GM12878 (cell line): ENCODE data around the gene INHBC. TPM values are rescaled to one million over a fixed set of nuclear protein-coding genes. Genes with fewer than 3 reads are reported as not detected.
"Not testable (repeated sequence)": the region's sequence is repeated elsewhere in the genome, so short reads cannot be mapped to it uniquely, and the experiment has no call there.

ENCODE experiments used
- ATAC-seq: fragments of 200-7000 bp; cut with Tn5 transposase; 3 replicates; pipeline ENCODE4 v1.9.1; 2020; ENCODE audit warnings: mild to moderate bottlenecking, moderate library complexity
- BruUV-seq: library from RNA; stranded (reverse); fragments of 400-500 nt; replicated peaks from 2 replicates; lab custom pipeline; 2021; lab: Mats Ljungman, UMichigan
- CTCF ChIA-PET: fragments of 300-600 bp; sonication (Branson Sonifier 250); formaldehyde crosslinking; extraction: SDS; loops from one replicate; lab custom pipeline; 2021; ENCODE audit warnings: inconsistent platforms; lab: Yijun Ruan, JAX
- POLR2A ChIA-PET: fragments of 350-600 bp; formaldehyde crosslinking; extraction: SDS; loops from one replicate; lab custom pipeline; 2021; ENCODE audit warnings: inconsistent platforms; lab: Charles Lee
- RAD21 ChIA-PET: fragments of 300-600 bp; sonication (Branson Sonifier 250); formaldehyde crosslinking; loops from one replicate; lab custom pipeline; 2023; ENCODE audit warnings: antibody characterized with exemption; ENCODE audit not compliant: unreplicated experiment; lab: Charles Lee
- SMC1A ChIA-PET: fragments of 300-600 bp; sonication (Branson Sonifier 250); formaldehyde crosslinking; loops from one replicate; lab custom pipeline; 2023; ENCODE audit not compliant: unreplicated experiment, uncharacterized antibody; lab: Charles Lee
- DNase-seq: peaks from one replicate; pipeline ENCODE4 v3.0.0-alpha.2; 2011; ENCODE audit warnings: low read depth, low spot score
- FAIRE-seq: peaks from 3 replicates; lab custom pipeline; 2011; peaks lifted over from hg19 to GRCh38; lab: Jason Lieb, UNC
- H2AFZ ChIP-seq: 2 replicates; pipeline ENCODE4 v1.6.0; 2011; ENCODE audit warnings: low read depth, low read length, control low read depth; ENCODE audit not compliant: control insufficient read depth
- H3K27ac ChIP-seq: 2 replicates; pipeline ENCODE4 v1.5.1; 2011; ENCODE audit warnings: control low read depth; ENCODE audit not compliant: control insufficient read depth, insufficient read depth
- H3K27me3 ChIP-seq, 2 experiments: replicated peaks in 1 of 2; 2 replicates each; pipeline versions ENCODE4 v1.6.0 to v1.6.1; 2011; ENCODE audit warnings: low read length in 1 of 2; ENCODE audit not compliant: control insufficient read depth in 2 of 2, insufficient read depth in 2 of 2
- H3K36me3 ChIP-seq, 2 experiments: 2 replicates each; pipeline ENCODE4 v1.5.1; 2011; ENCODE audit warnings: low read length in 1 of 2; ENCODE audit not compliant: control insufficient read depth in 2 of 2, insufficient read depth in 2 of 2
- H3K4me1 ChIP-seq: 2 replicates; pipeline ENCODE4 v1.6.1; 2011; ENCODE audit warnings: mild to moderate bottlenecking, low read length, moderate library complexity, mixed read lengths; ENCODE audit not compliant: control insufficient read depth, insufficient read depth
- H3K4me2 ChIP-seq: 2 replicates; pipeline ENCODE4 v1.6.0; 2011; ENCODE audit warnings: control low read depth; ENCODE audit not compliant: control insufficient read depth, insufficient read depth
- H3K4me3 ChIP-seq: fragments of 200-600 bp; sonication (generic); 2 replicates; pipeline ENCODE4 v1.5.1; 2016
- H3K79me2 ChIP-seq: 2 replicates; pipeline ENCODE4 v1.6.0; 2011; ENCODE audit warnings: low read length; ENCODE audit not compliant: control insufficient read depth, insufficient read depth
- H3K9ac ChIP-seq: 2 replicates; pipeline ENCODE4 v1.8.0; 2011; ENCODE audit warnings: low read length, control low read depth, mixed read lengths; ENCODE audit not compliant: control insufficient read depth, insufficient read depth
- H3K9me3 ChIP-seq: replicated peaks from 3 replicates; pipeline ENCODE4 v1.5.1; 2011; ENCODE audit warnings: mild to moderate bottlenecking, low read length; ENCODE audit not compliant: control insufficient read depth, insufficient read depth
- H4K20me1 ChIP-seq: 2 replicates; pipeline ENCODE4 v1.6.0; 2011; ENCODE audit not compliant: control insufficient read depth, insufficient read depth
- CREM ChIP-seq: IDR thresholded peaks from 2 replicates; pipeline ENCODE4 v1.6.1; 2014; ENCODE audit warnings: antibody characterized with exemption, low read depth
- DPF2 ChIP-seq: fragments of 450-650 bp; IDR thresholded peaks from 2 replicates; pipeline ENCODE4 v1.6.1; 2017; ENCODE audit warnings: mild to moderate bottlenecking
- HDAC2 ChIP-seq: fragments of 200-600 bp; sonication (generic); IDR thresholded peaks from 2 replicates; pipeline ENCODE4 v1.6.1; 2017
- IRF4 ChIP-seq: IDR thresholded peaks from 2 replicates; pipeline ENCODE4 v1.6.1; 2011; ENCODE audit warnings: low read depth, low read length
- KLF5 ChIP-seq: fragments of 450-650 bp; IDR thresholded peaks from 2 replicates; pipeline ENCODE4 v1.6.1; 2014; ENCODE audit warnings: mild to moderate bottlenecking; ENCODE audit not compliant: partially characterized antibody
- LARP7 ChIP-seq: fragments of 450-650 bp; IDR thresholded peaks from 2 replicates; pipeline ENCODE4 v1.6.1; 2017; ENCODE audit warnings: mild to moderate bottlenecking
- NFXL1 ChIP-seq: fragments of 450-650 bp; IDR thresholded peaks from 2 replicates; pipeline ENCODE4 v1.6.1; 2017; ENCODE audit warnings: antibody characterized with exemption, mild to moderate bottlenecking, borderline replicate concordance
- PBX3 ChIP-seq: IDR thresholded peaks from 2 replicates; pipeline ENCODE4 v1.6.1; 2011; ENCODE audit warnings: mild to moderate bottlenecking, low read depth, low read length, moderate library complexity; ENCODE audit not compliant: insufficient replicate concordance
- POLR2A ChIP-seq: IDR thresholded peaks from 2 replicates; pipeline ENCODE4 v1.6.1; 2011; ENCODE audit warnings: low read depth, mild to moderate bottlenecking, low read length
- RCOR1 ChIP-seq: conservative IDR thresholded peaks from 2 replicates; pipeline ENCODE4 v1.6.1; 2012; ENCODE audit warnings: low read depth, low read length, improper control_type of control experiment
- SMARCA5 ChIP-seq: fragments of 450-650 bp; IDR thresholded peaks from 2 replicates; pipeline ENCODE4 v1.6.1; 2017; ENCODE audit warnings: mild to moderate bottlenecking
- SMC3 ChIP-seq: IDR thresholded peaks from 2 replicates; pipeline ENCODE4 v1.6.1; 2011; ENCODE audit warnings: low read length, improper control_type of control experiment, borderline replicate concordance
- TCF12 ChIP-seq: IDR thresholded peaks from 2 replicates; pipeline ENCODE4 v1.6.1; 2011; ENCODE audit warnings: low read depth, mild to moderate bottlenecking, low read length
- USF1 ChIP-seq: IDR thresholded peaks from 2 replicates; pipeline ENCODE4 v1.6.1; 2011; ENCODE audit warnings: borderline replicate concordance, low read depth, mild to moderate bottlenecking, moderate library complexity, mixed read lengths, low read length; ENCODE audit not compliant: insufficient read depth; ENCODE audit errors: extremely low read length
- ZNF274 ChIP-seq: IDR thresholded peaks from one replicate; pipeline ENCODE4 v1.8.0; 2011; ENCODE audit not compliant: insufficient read length, insufficient read depth
- WGBS: methylation state at CpG from one replicate; pipeline ENCODE4 v1.1.6; 2016; ENCODE audit warnings: low lambda C conversion rate; ENCODE audit not compliant: insufficient replicate concordance, insufficient coverage; ENCODE audit errors: missing lambda C conversion rate; 5-methylcytosine and 5-hydroxymethylcytosine counted together
- in situ Hi-C: fragments of 300-500 bp; cut with MboI; formaldehyde crosslinking; loops from 9 replicates; pipeline ENCODE4 v1.14.3; 2018; ENCODE audit warnings: mixed read lengths
- intact Hi-C: fragments of 100-400 bp; cut with micrococcal nuclease; formaldehyde crosslinking; loops from one replicate; pipeline ENCODE4 v1.14.2; 2022; ENCODE audit not compliant: unreplicated experiment
- polyA plus RNA-seq, 11 experiments: library from polyadenylated mRNA; depleted of rRNA in 4 of 11; unstranded in 6 of 11; stranded (reverse) in 5 of 11; fragments of >200 nt; fragmentation: Nextera tagmentation in 4 of 11; fragmentation: Illumina TruSeq in 1 of 11; extraction: Ambion mirVana in 4 of 11; extraction: Trizol in 1 of 11; gene quantifications; 1 replicate in 1 of 11; 2 replicates in 10 of 11; pipeline versions ENCODE4 v1.2.1 to v1.2.3, GENCODE V29; 2011 to 2016; ENCODE audit warnings: inconsistent platforms in 2 of 11, missing spikeins in 2 of 11, low read depth in 1 of 11
- total RNA-seq, 4 experiments: library from RNA; depleted of rRNA in 3 of 4; stranded (reverse); fragments of >200 nt in 3 of 4; fragmentation: Illumina TruSeq in 1 of 4; extraction: Trizol in 1 of 4; gene quantifications; 2 replicates each; pipeline versions ENCODE4 v1.2.1 to v1.2.3, GENCODE V29; 2013 to 2021

INHBC gene
- total and polyA plus RNA-seq, 10 of the 15 experiments (the other 5 are each of a cell fraction or from before 2014, with no cell fraction given): 0.04 to 0.22 (median 0.13) TPM; not detected in 5

GRCh38 chr12:57414160-57414559 lies 20.4 kb upstream of the INHBC start:
- H3K27me3 ChIP-seq, H3K36me3 ChIP-seq, BruUV-seq, H3K4me2 ChIP-seq, FAIRE-seq, ATAC-seq, H2AFZ ChIP-seq, H3K79me2 ChIP-seq, H3K27ac ChIP-seq, H3K9ac ChIP-seq, H3K4me3 ChIP-seq, in situ Hi-C loops, H4K20me1 ChIP-seq, intact Hi-C loops, DNase-seq, H3K4me1 ChIP-seq, H3K9me3 ChIP-seq: not testable (repeated sequence)
- 94% methylated on average over 6 of the region's 6 CpGs for WGBS
- ChIA-PET SMC1A (interaction anchor here (0.7 to 1.5 kb wide), 3 partner anchors 10 to 71 kb away, joined by 3 to 7 read pairs (median 4); no protein-coding TSS in a partner anchor), POLR2A (interaction anchor here (0.7 kb wide), 1 partner anchor 59 kb away, joined by 4 read pairs; no protein-coding TSS in a partner anchor), RAD21 (interaction anchor here (0.7 to 1.1 kb wide), 2 partner anchors 149 to 211 kb away, joined by 3 to 4 read pairs; no protein-coding TSS in a partner anchor), CTCF (interaction anchor here (1.1 to 1.4 kb wide), 2 partner anchors 9 to 16 kb away, joined by 3 read pairs; no protein-coding TSS in a partner anchor)

- no peak for ATAC-seq
- no peaks in the 10 kb centered on the region; the same call in 1 of the 2 replicates for H3K79me2 ChIP-seq
- in situ Hi-C loops: no loop called here
- no peaks in the 10 kb centered on the region for H3K36me3 ChIP-seq
- intact Hi-C loops: no loop called here
- H3K9me3 ChIP-seq: no peaks in the 10 kb centered on the region
- ChIA-PET CTCF (interaction anchor here (1.1 to 1.4 kb wide), 2 partner anchors 8 to 15 kb away, joined by 3 read pairs; no protein-coding TSS in a partner anchor), POLR2A (no interaction called here), SMC1A (interaction anchor here (1.5 kb wide), 1 partner anchor 72 kb away, joined by 7 read pairs; no protein-coding TSS in a partner anchor), RAD21 (interaction anchor here (1.1 kb wide), 1 partner anchor 150 kb away, joined by 4 read pairs; no protein-coding TSS in a partner anchor)
- 97% methylated on average over 2 of the region's 2 CpGs for WGBS
- H3K27me3 ChIP-seq: no peaks in the 10 kb centered on the region
- DNase-seq: no peak
- H4K20me1 ChIP-seq: no peaks in the 10 kb centered on the region
- H3K4me2 ChIP-seq: no peak overlapping the region
- TF ChIP-seq USF1: no peak
- no peak for TF ChIP-seq ZNF274
- TF ChIP-seq NFXL1: no peak
- no peak for TF ChIP-seq SMC3
- TF ChIP-seq TCF12: no peak
- no peak for TF ChIP-seq PBX3
- TF ChIP-seq CREM: no peak
- TF ChIP-seq RCOR1: no peak
- TF ChIP-seq POLR2A: no peak
- no peak for TF ChIP-seq HDAC2
- no peak for TF ChIP-seq IRF4
- TF ChIP-seq DPF2: no peak
- TF ChIP-seq SMARCA5: no peak
- no peak for TF ChIP-seq LARP7
- TF ChIP-seq KLF5: no peak
- H3K9ac ChIP-seq: no peak overlapping the region
- no TSS peak for BruUV-seq
- no peaks in the 10 kb centered on the region; the same call in 1 of the 2 replicates for H3K4me1 ChIP-seq
- H3K27ac ChIP-seq: no peak overlapping the region
- H2AFZ ChIP-seq: no peak overlapping the region
- H3K4me3 ChIP-seq: no peak overlapping the region
- no peak for FAIRE-seq
Observed at GRCh38 chr12:57415088-57415487, 19.5 kb upstream of the INHBC start.
